AG04450 (cell line): Measurements from ENCODE around the gene IFFO2. TPM values are rescaled to one million over a fixed set of nuclear protein-coding genes. Genes with fewer than 3 reads are reported as not detected.

Experiments used
- CTCF ChIA-PET: fragments of 300-600, 350-600 bp; formaldehyde crosslinking; extraction: SDS; loops from one replicate; lab custom pipeline; 2022; ENCODE audit warnings: antibody characterized with exemption, inconsistent platforms; lab: Charles Lee
- POLR2A ChIA-PET: fragments of 350-600 bp; formaldehyde crosslinking; extraction: SDS; loops from one replicate; lab custom pipeline; 2021; ENCODE audit warnings: antibody characterized with exemption, inconsistent platforms; lab: Yijun Ruan, JAX
- DNase-seq: peaks from one replicate; pipeline ENCODE4 v3.0.0-alpha.2; 2011; ENCODE audit warnings: low read depth, low spot score
- H3K27ac ChIP-seq: one replicate; pipeline ENCODE4 v1.5.1; 2012; ENCODE audit warnings: low read depth, low read length, control low read depth
- H3K27me3 ChIP-seq: one replicate; pipeline ENCODE4 v1.6.0; 2012; ENCODE audit warnings: low read length; ENCODE audit not compliant: control insufficient read depth, insufficient read depth
- H3K4me3 ChIP-seq: 2 replicates; pipeline ENCODE4 v1.5.1; 2011; ENCODE audit warnings: mild to moderate bottlenecking, low read depth, low read length, control low read depth
- H3K9me3 ChIP-seq: 2 replicates; pipeline ENCODE4 v1.5.1; 2012; ENCODE audit warnings: low read length; ENCODE audit not compliant: control insufficient read depth, insufficient read depth
- CTCF ChIP-seq: IDR thresholded peaks from 2 replicates; pipeline ENCODE4 v1.5.1; 2011; ENCODE audit warnings: low read depth, low read length, control low read depth, inconsistent platforms
- polyA plus RNA-seq: library from polyadenylated mRNA; depleted of rRNA; stranded (reverse); fragments of >200 nt; gene quantifications from 2 replicates; pipeline ENCODE4 v1.2.3, GENCODE V29; 2011

IFFO2 gene
- polyA plus RNA-seq, 1 experiment, result 6.8 TPM

GRCh38 chr1:18967066-18967690, 10.7 kb upstream of the IFFO2 start:
- TF ChIP-seq CTCF, result no peak
- no peak overlapping the region for H3K4me3 ChIP-seq
- no peaks in the 10 kb centered on the region for H3K27me3 ChIP-seq
- CTCF ChIA-PET, result interaction anchor here (3.4 to 4.4 kb wide), 2 partner anchors 54 to 60 kb away, joined by 17 to 20 read pairs; no protein-coding TSS in a partner anchor
- DNase-seq, result no peak
- POLR2A ChIA-PET, result interaction anchor here (0.7 kb wide), 1 partner anchor 40 kb away, joined by 5 read pairs; no protein-coding TSS in a partner anchor
- H3K27ac ChIP-seq, result no peak overlapping the region
- H3K9me3 ChIP-seq, result no peaks in the 10 kb centered on the region

GRCh38 chr1:18965206-18966173, 9.0 kb upstream of the IFFO2 start:
- no peak for DNase-seq
- Histone ChIP-seq H3K9me3 (no peaks in the 10 kb centered on the region), H3K4me3 (no peak overlapping the region), H3K27ac (peak overlapping the region; percentile 21), H3K27me3 (peaks cover 2% of the 10 kb centered on the region)
- no peak for TF ChIP-seq CTCF
- ChIA-PET POLR2A (no interaction called here), CTCF (interaction anchor here (0.6 to 3.4 kb wide), 2 partner anchors 46 to 58 kb away, joined by 3 to 17 read pairs; no protein-coding TSS in a partner anchor)

- CTCF ChIA-PET, result interaction anchor here (1.1 kb wide), 1 partner anchor 51 kb away, joined by 4 read pairs; no protein-coding TSS in a partner anchor
- Histone ChIP-seq H3K27me3 (peaks cover 10% of the 10 kb centered on the region), H3K9me3 (no peaks in the 10 kb centered on the region), H3K27ac (no peak overlapping the region), H3K4me3 (no peak overlapping the region)
- DNase-seq, result no peak
- POLR2A ChIA-PET, result no interaction called here
- TF ChIP-seq CTCF, result no peak
Measured at GRCh38 chr1:18963968-18964367, 7.5 kb upstream of the IFFO2 start.

GRCh38 chr1:18962855-18963737, 6.6 kb upstream of the IFFO2 start:
- ChIA-PET POLR2A (no interaction called here), CTCF (interaction anchor here (0.6 to 1.1 kb wide), 3 partner anchors 39 to 50 kb away, joined by 3 to 6 read pairs (median 4); no protein-coding TSS in a partner anchor)
- Histone ChIP-seq H3K4me3 (no peak overlapping the region), H3K27ac (no peak overlapping the region), H3K9me3 (no peaks in the 10 kb centered on the region), H3K27me3 (peaks cover 11% of the 10 kb centered on the region)
- no peak for DNase-seq
- TF ChIP-seq CTCF, result no peak
